Epithelial cell of esophagus (primary cell): Measurements from ENCODE around the gene POR.
"Not testable (repeated sequence)": the region's sequence is repeated elsewhere in the genome, so short reads cannot be mapped to it uniquely, and the experiment has no call there.

Experiments used
- DNase-seq: peaks from one replicate; pipeline ENCODE4 v3.0.0; 2010; ENCODE audit warnings: low read depth
- H3K4me3 ChIP-seq: 2 replicates; pipeline ENCODE4 v1.5.1; 2011; ENCODE audit warnings: mild to moderate bottlenecking, low read length, control low read depth
- TF ChIP-seq, protein P1 (sequence below): IDR thresholded peaks from 2 replicates; pipeline ENCODE4 v1.5.1; 2011; ENCODE audit warnings: low read depth, mild to moderate bottlenecking, low read length, control low read depth, inconsistent platforms; ENCODE audit not compliant: insufficient read depth; ENCODE audit errors: missing control alignments

The POR gene

DNA sequence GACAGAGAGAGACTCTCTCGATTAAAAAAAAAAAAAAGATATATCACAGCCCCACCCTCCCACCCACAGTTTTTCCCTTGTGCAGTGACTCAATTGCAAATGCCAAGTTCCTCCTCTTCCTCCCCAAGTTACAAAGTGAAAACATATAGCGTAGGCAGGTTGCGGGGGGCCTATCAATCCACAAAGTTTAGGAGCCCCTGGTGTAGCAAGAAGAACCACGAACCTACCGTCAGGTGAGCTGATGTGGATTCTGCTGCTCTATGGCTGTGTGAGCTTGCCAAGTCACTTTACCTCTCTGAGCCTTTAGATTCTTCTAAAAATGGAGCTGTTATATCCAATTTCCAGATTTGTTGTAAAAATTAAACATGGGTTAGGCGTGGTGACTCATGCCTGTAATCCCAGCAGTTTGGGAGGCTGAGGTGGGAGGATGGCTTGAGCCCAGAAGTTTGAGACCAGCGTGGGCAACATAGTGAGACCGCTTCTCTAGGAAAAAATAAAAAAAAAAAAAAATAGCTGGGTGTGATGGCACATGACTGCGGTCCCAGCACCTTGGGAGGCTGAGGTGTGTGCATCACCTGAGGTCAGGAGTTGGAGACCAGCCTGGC lies 44.3 kb upstream of the POR start:
- no peak overlapping the region for H3K4me3 ChIP-seq
- DNase-seq = no peak
- TF ChIP-seq, protein P1, sequence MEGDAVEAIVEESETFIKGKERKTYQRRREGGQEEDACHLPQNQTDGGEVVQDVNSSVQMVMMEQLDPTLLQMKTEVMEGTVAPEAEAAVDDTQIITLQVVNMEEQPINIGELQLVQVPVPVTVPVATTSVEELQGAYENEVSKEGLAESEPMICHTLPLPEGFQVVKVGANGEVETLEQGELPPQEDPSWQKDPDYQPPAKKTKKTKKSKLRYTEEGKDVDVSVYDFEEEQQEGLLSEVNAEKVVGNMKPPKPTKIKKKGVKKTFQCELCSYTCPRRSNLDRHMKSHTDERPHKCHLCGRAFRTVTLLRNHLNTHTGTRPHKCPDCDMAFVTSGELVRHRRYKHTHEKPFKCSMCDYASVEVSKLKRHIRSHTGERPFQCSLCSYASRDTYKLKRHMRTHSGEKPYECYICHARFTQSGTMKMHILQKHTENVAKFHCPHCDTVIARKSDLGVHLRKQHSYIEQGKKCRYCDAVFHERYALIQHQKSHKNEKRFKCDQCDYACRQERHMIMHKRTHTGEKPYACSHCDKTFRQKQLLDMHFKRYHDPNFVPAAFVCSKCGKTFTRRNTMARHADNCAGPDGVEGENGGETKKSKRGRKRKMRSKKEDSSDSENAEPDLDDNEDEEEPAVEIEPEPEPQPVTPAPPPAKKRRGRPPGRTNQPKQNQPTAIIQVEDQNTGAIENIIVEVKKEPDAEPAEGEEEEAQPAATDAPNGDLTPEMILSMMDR = no peak

DNA sequence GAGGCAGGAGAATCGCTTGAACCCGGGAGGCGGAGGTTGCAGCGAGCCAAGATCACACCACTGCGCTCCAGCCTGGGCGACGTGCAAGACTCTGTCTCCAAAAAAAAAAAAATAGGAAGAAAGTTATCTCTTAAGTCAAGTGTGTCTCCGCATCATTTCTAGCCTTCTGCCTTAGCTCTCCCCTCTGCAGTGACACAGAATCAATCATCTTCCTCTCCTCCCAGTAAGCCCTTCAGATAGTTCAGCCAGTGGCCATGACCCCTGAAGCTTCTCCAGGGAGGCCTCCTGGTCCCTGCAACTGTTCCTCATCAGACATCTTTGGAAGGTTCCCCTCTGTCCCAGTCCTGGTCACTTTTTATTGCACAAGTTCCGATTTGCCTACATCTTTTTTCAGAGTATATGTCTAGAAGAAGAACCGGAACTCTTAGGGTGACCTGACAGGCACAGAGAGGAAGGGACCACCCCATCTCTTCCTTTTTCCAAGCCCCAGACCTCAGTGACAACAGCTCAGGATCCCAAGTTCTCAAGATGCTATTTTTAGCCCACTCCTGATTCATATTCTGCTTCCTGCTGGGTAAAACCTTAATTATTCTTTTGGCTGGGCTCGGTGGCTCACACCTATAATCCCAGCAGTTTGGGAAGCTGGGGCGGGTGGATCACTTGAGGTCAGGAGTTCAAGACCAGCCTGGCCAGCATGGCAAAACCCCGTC lies 42.7 kb upstream of the POR start:
- TF ChIP-seq, protein P1 = no peak
- no peak for DNase-seq
- H3K4me3 ChIP-seq = no peak overlapping the region

DNA sequence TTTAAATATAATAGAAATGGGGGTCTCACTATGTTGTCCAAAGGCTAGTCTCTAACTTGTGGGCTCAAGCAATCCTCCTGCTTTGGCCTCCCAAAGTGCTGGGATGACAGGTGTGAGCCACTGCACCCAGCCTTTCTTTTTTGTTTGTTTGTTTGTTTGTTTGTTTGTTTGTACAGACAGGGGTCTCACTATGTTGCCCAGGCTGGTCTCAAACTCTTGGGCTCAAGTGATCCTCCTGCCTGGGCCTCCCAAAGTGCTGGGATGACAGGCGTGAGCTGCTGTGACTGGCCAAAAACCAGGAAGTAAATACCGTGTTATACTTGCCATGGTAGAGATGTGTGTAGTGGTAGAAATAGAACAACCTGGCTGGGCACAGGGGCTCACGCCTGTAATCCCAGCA lies 40.8 kb upstream of the POR start:
- not testable (repeated sequence) for DNase-seq, H3K4me3 ChIP-seq

DNA sequence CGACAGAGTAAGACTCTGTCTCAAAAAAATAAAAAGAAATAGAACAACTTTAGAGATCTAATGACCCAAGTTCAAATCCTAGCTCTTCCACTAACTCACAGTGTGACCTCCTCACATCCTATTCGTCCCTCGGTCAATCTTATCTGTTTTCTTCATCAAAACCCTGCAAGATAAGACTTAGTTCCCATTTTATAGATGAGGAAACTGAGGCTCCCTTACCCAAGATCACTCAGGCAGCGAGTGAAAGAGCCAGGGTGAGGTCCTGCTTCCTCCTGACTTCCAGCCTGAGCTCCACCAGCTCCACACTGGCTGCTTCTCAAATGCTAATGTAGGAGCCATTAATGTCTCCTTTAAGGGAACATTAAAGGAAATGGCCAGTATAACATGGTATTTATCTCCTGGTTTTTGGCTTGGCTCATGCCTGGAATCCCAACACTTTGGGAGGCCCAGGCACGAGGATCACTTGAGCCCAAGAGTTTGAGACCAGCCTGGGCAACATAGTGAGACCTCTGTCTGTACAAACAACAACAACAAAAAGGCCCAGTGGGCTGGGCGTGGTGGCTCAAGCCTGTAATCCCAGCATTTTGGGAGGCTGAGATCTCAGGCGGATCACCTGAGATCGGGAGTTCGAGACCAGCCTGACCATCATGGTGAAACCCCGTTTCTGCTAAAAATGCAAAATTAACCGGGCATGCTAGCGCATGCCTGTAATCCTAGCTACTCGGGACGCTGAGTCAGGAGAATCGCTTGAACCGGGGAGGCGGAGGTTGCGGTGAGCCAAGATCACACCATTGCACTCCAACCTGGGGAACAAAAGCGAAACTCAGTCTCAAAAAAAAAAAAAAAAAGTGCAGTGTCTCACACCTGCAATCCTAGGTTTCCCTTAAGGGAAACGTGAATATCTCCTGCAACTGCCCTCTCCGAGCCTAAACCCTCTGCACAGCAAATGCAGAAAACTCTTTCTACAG lies 39.6 kb upstream of the POR start:
- TF ChIP-seq, protein P1 = no peak
- H3K4me3 ChIP-seq = no peak overlapping the region
- DNase-seq = peak; percentile 89

DNA sequence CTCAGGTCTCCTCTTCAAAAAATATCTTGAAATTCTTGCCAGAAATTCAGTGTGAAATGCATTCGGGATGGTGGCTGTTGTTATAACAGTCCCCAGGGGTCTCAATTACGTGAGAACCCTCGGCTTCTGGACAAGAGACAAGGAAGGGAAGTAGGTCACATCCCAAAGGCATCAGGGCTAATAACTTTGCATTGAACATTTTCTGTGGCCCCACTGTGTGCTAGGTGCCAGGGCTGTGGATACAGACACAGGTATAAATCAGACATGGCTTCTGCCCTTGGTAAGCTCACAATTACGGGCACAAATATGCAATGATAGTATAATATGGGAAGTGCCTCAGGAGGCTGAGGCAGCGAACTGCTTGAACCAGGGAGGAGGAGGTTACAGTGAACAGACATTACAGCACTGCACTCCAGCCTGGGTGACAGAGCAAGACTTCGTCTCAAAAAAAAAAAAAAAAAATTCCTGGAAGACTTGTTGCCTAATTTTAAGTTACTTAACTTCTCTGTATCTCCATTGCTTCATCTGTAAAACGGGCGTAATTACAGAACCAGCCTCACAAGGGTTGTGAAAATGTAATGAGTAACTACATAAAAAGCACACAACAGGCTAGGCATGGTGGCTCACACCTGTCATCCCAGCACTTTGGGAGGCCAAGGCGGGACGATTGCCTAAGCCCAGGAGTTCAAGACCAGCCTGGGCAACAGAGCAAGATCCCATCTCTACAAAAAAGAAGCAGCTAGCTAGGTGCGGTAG lies 38.7 kb upstream of the POR start:
- DNase-seq = peak; percentile 52
- H3K4me3 ChIP-seq = no peak overlapping the region
- TF ChIP-seq, protein P1 = no peak

DNA sequence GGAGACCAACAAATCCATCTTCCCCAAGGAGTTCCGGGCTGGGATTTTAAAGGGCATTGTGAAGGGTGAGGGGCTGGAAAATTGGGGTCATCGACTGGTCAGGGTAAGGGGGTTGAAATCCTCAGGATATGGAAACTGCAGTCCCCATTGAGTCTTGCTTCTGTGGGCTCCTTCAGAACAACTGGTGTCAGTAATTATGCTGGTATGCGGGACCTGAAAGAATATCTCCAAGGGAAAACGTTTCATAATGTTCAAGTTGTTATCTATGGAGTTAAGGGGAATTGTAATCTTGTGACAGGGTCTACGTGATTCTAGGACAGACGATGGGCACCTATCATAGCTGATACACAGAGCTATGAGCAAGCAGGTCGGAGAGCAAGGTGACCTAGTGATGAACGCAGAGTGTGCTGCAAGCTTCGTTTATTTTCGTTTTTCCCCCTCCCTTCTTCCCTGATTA lies 36.6 kb upstream of the POR start:
- H3K4me3 ChIP-seq = peak overlapping the region; percentile 31
- DNase-seq = no peak
- TF ChIP-seq, protein P1 = no peak
